Uterus (tissue), 2 donors: ENCODE measurements around the gene SLC8A2.

ENCODE experiments used
- POLR2A ChIP-seq, 2 donors: fragments of 450-650 bp; IDR thresholded peaks; one replicate each; pipeline ENCODE4 v1.6.1; 2016; ENCODE audit warnings: antibody characterized with exemption in 2 of 2, mild to moderate bottlenecking in 1 of 2, moderate library complexity in 1 of 2
- TF ChIP-seq, protein P1 (sequence below), 4 experiments: fragments of 200-600 bp in 2 of 4; fragments of 450-650 bp in 2 of 4; sonication (generic) in 2 of 4; IDR thresholded peaks; one replicate each; pipeline ENCODE4 v1.5.1; 2016 to 2019; ENCODE audit warnings: antibody characterized with exemption in 4 of 4, mild to moderate bottlenecking in 2 of 4, moderate library complexity in 1 of 4

DNA sequence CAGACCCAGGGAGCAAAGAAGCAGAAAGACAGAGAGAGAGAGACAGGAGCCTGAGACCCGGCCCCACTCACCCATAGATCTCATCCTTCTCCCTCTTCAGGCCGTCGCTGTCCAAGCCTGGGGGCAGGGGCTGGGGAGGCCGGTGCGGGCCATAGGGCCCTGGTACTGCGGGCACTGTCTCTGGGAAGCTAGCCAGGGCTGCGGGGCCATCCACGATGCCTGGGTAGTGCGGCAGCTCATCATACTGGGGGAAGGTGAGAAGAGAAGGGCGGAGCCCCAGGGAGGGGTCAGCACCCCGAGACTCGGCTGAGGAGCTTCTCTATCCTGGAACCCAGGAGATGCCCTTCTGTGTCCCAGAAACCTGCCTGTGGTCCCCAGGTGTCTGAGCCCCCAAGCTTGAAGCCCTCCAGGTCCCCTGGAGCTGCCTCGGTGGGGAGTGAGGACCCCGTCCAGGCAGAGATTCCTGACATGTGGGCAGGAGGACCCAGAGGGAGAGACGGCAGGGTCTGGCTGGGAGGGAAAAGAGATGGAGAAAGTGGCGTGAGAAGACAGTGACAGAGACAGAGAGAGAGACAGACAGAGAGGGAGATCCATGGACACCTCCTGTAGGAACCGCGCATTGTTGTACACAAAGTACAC is 54.5 kb downstream of the SLC8A2 start:
- TF ChIP-seq, protein P1, sequence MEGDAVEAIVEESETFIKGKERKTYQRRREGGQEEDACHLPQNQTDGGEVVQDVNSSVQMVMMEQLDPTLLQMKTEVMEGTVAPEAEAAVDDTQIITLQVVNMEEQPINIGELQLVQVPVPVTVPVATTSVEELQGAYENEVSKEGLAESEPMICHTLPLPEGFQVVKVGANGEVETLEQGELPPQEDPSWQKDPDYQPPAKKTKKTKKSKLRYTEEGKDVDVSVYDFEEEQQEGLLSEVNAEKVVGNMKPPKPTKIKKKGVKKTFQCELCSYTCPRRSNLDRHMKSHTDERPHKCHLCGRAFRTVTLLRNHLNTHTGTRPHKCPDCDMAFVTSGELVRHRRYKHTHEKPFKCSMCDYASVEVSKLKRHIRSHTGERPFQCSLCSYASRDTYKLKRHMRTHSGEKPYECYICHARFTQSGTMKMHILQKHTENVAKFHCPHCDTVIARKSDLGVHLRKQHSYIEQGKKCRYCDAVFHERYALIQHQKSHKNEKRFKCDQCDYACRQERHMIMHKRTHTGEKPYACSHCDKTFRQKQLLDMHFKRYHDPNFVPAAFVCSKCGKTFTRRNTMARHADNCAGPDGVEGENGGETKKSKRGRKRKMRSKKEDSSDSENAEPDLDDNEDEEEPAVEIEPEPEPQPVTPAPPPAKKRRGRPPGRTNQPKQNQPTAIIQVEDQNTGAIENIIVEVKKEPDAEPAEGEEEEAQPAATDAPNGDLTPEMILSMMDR (IDR thresholded peaks at IDR 0.05), result no peak
- TF ChIP-seq POLR2A (IDR thresholded peaks at IDR 0.05), result no peak
